Transverse colon (tissue), 3 donors: ENCODE results near the gene ZNF792.

Experiments
- POLR2A ChIP-seq: fragments of 450-650 bp; IDR thresholded peaks from one replicate; pipeline ENCODE4 v1.6.1; 2016; ENCODE audit warnings: antibody characterized with exemption, mild to moderate bottlenecking, moderate library complexity
- POLR2AphosphoS5 ChIP-seq, 3 donors: sonication (generic); formaldehyde crosslinking; IDR thresholded peaks; one replicate each; pipeline ENCODE4 v1.6.1; 2016; ENCODE audit warnings: antibody characterized with exemption in 3 of 3

- TF ChIP-seq POLR2AphosphoS5 (IDR thresholded peaks at IDR 0.05) (no peak), POLR2A (no peak)
Observed at GRCh38 chr19:34953092-34953491, 10.9 kb downstream of the ZNF792 start.
